Mesothelial cell of epicardium (in vitro differentiated cells): ENCODE data around the gene CST11. TPM values are rescaled to one million over a fixed set of nuclear protein-coding genes. Genes with fewer than 3 reads are reported as not detected.

Source experiments
- DNase-seq, 2 experiments: peaks; one replicate each; pipeline ENCODE4 v3.0.0; 2021; ENCODE audit warnings: low spot score in 2 of 2; ENCODE audit not compliant: unreplicated experiment in 2 of 2
- H3K27ac Mint-ChIP-seq: 2 replicates; pipeline ENCODE4 v1.8.0; 2021; ENCODE audit warnings: mixed read lengths
- H3K27me3 Mint-ChIP-seq: 2 replicates; pipeline ENCODE4 v1.8.0; 2021; ENCODE audit warnings: low read depth, mixed read lengths
- H3K36me3 Mint-ChIP-seq: 2 replicates; pipeline ENCODE4 v1.8.0; 2021; ENCODE audit warnings: mixed read lengths
- H3K4me1 Mint-ChIP-seq: 2 replicates; pipeline ENCODE4 v1.8.0; 2021; ENCODE audit warnings: mixed read lengths
- H3K4me3 Mint-ChIP-seq: 2 replicates; pipeline ENCODE4 v1.8.0; 2021; ENCODE audit warnings: mild to moderate bottlenecking, moderate library complexity, mixed read lengths
- H3K9me3 Mint-ChIP-seq: 2 replicates; pipeline ENCODE4 v1.8.0; 2021; ENCODE audit warnings: mixed read lengths
- CTCF ChIP-seq: fragments of 200-600 bp; sonication (generic); IDR thresholded peaks from one replicate; pipeline ENCODE4 v1.5.0; 2021; ENCODE audit warnings: antibody characterized with exemption; ENCODE audit not compliant: unreplicated experiment
- total RNA-seq: library from RNA; stranded (reverse); gene quantifications from 3 replicates; pipeline ENCODE4 v1.2.1, GENCODE V29; 2021

Gene CST11
- total RNA-seq, 1 donor from 2014 or later: not detected

- Mint-ChIP-seq H3K27ac (no peak overlapping the region), H3K9me3 (peaks cover 15% of the 10 kb centered on the region), H3K36me3 (no peaks in the 10 kb centered on the region), H3K27me3 (peaks cover 6% of the 10 kb centered on the region), H3K4me3 (no peak overlapping the region), H3K4me1 (no peaks in the 10 kb centered on the region)
- DNase-seq: no peak
- no peak for TF ChIP-seq CTCF
Measured at GRCh38 chr20:23459461-23460150, 6.9 kb upstream of the CST11 start.

GRCh38 chr20:23456873-23457272 is 4.2 kb upstream of the CST11 start:
- no peak for TF ChIP-seq CTCF
- no peaks in the 10 kb centered on the region for H3K9me3 Mint-ChIP-seq
- H3K4me3 Mint-ChIP-seq: no peak overlapping the region
- DNase-seq: no peak
- peaks cover 9% of the 10 kb centered on the region for H3K27me3 Mint-ChIP-seq
- H3K4me1 Mint-ChIP-seq: no peaks in the 10 kb centered on the region
- no peak overlapping the region for H3K27ac Mint-ChIP-seq
- no peaks in the 10 kb centered on the region for H3K36me3 Mint-ChIP-seq

GRCh38 chr20:23456409-23456808 is 3.7 kb upstream of the CST11 start:
- H3K27me3 Mint-ChIP-seq: peaks cover 12% of the 10 kb centered on the region
- H3K4me3 Mint-ChIP-seq: no peak overlapping the region
- DNase-seq: no peak
- H3K4me1 Mint-ChIP-seq: no peaks in the 10 kb centered on the region
- H3K36me3 Mint-ChIP-seq: no peaks in the 10 kb centered on the region
- no peak overlapping the region for H3K27ac Mint-ChIP-seq
- no peak for TF ChIP-seq CTCF
- H3K9me3 Mint-ChIP-seq: no peaks in the 10 kb centered on the region

GRCh38 chr20:23455639-23456038 is 3.0 kb upstream of the CST11 start:
- no peak for TF ChIP-seq CTCF
- no peaks in the 10 kb centered on the region for H3K36me3 Mint-ChIP-seq
- H3K27me3 Mint-ChIP-seq: peaks cover 17% of the 10 kb centered on the region
- no peak for DNase-seq
- H3K9me3 Mint-ChIP-seq: no peaks in the 10 kb centered on the region
- H3K4me3 Mint-ChIP-seq: no peak overlapping the region
- H3K4me1 Mint-ChIP-seq: no peaks in the 10 kb centered on the region
- H3K27ac Mint-ChIP-seq: no peak overlapping the region

- Mint-ChIP-seq H3K4me3 (no peak overlapping the region), H3K27ac (no peak overlapping the region), H3K27me3 (peaks cover 17% of the 10 kb centered on the region), H3K36me3 (no peaks in the 10 kb centered on the region), H3K4me1 (no peaks in the 10 kb centered on the region), H3K9me3 (no peaks in the 10 kb centered on the region)
- DNase-seq: no peak
- TF ChIP-seq CTCF: no peak
Measured at GRCh38 chr20:23454816-23455215, 2.1 kb upstream of the CST11 start.
